Erythroblast (primary cell): ENCODE measurements around the gene MAP2K3.

ENCODE experiments used
- GATA1 ChIP-seq: IDR thresholded peaks from 2 replicates; pipeline ENCODE4 v1.6.1; 2011; ENCODE audit warnings: low read depth, mild to moderate bottlenecking, control low read depth, low read length, moderate library complexity
- POLR2A ChIP-seq: IDR thresholded peaks from 2 replicates; pipeline ENCODE4 v1.6.1; 2011; ENCODE audit warnings: mild to moderate bottlenecking, low read length

DNA sequence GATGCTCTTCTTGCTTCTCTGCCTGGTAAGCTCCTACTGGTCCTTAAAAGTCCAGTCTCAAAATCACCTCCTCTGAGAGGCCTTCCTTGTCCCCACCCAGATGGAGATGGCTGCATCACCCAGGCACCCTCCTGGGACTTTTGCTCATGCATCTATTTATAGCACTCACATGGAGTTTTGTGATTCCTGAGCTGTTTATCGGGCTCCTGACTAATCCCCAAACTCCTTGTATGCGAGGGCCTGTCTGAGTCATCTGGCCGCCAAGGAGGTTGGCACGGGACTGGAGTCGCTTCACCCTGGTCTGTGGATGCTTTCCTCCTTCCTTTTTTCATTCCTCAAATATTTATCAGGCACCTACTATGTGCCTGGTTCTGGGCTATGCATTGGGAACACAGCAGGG lies 2.3 kb upstream of the MAP2K3 start:
- TF ChIP-seq POLR2A (no peak), GATA1 (no peak)
